Activated naive CD4-positive, alpha-beta T cell treated with anti-CD3 and anti-CD28 coated beads, Interleukin-2, amount 50 U/mL, for 16 hours (primary cell): ENCODE measurements around the gene BRD1.

ENCODE experiments used
- DNase-seq: peaks from one replicate; pipeline ENCODE4 v3.0.0-alpha.2; 2020

Gene BRD1

GRCh38 chr22:49827853-49828598, at the start of gene BRD1:
TSS of gene BRD1 (minus strand) at chr22:49827873. CDS start at chr22:49824317, 3,556 bp downstream.
- peak; percentile 68 for DNase-seq

GRCh38 chr22:49873228-49873940, 45.7 kb upstream of the BRD1 start:
- DNase-seq = no peak

- DNase-seq = no peak
These were observed 44.7 kb upstream of the BRD1 start for GRCh38 chr22:49872347-49872746.

GRCh38 chr22:49871482-49871881, 43.8 kb upstream of the BRD1 start:
- no peak for DNase-seq

GRCh38 chr22:49869845-49870712, 42.4 kb upstream of the BRD1 start:
- DNase-seq = no peak

- DNase-seq = no peak
These were observed 41.6 kb upstream of the BRD1 start for GRCh38 chr22:49869086-49869830.

GRCh38 chr22:49867303-49868265, 39.9 kb upstream of the BRD1 start:
- DNase-seq = no peak

- no peak for DNase-seq
These were observed 39.0 kb upstream of the BRD1 start for GRCh38 chr22:49866646-49867045.

- no peak for DNase-seq
These were observed 38.5 kb upstream of the BRD1 start for GRCh38 chr22:49866134-49866533.

GRCh38 chr22:49865156-49865555, 37.5 kb upstream of the BRD1 start:
- no peak for DNase-seq

GRCh38 chr22:49863931-49864330, 36.3 kb upstream of the BRD1 start:
- DNase-seq = no peak

GRCh38 chr22:49862496-49862776, 34.8 kb upstream of the BRD1 start:
- no peak for DNase-seq

- DNase-seq = no peak
These were observed 34.2 kb upstream of the BRD1 start for GRCh38 chr22:49861642-49862495.

- DNase-seq = no peak
These were observed 31.2 kb upstream of the BRD1 start for GRCh38 chr22:49858827-49859226.

- no peak for DNase-seq
These were observed 29.3 kb upstream of the BRD1 start for GRCh38 chr22:49856766-49857618.

GRCh38 chr22:49856343-49856742, 28.7 kb upstream of the BRD1 start:
- no peak for DNase-seq

- no peak for DNase-seq
These were observed 27.7 kb upstream of the BRD1 start for GRCh38 chr22:49855251-49855911.

- no peak for DNase-seq
These were observed 26.5 kb upstream of the BRD1 start for GRCh38 chr22:49853981-49854831.
